CD4-positive, alpha-beta T cell treated with Interleukin-4 for 1 hour (primary cell): Measurements from ENCODE around the gene ZNF774.
A peak's percentile ranks its signal among the peaks of the same experiment; 100 is the strongest.
"Not testable (repeated sequence)": the region's sequence is repeated elsewhere in the genome, so short reads cannot be mapped to it uniquely, and the experiment has no call there.

Source experiments
- DNase-seq, 2 donors: peaks; one replicate each; pipeline ENCODE4 v3.0.0-alpha.2; 2020 to 2022

Gene ZNF774

DNA sequence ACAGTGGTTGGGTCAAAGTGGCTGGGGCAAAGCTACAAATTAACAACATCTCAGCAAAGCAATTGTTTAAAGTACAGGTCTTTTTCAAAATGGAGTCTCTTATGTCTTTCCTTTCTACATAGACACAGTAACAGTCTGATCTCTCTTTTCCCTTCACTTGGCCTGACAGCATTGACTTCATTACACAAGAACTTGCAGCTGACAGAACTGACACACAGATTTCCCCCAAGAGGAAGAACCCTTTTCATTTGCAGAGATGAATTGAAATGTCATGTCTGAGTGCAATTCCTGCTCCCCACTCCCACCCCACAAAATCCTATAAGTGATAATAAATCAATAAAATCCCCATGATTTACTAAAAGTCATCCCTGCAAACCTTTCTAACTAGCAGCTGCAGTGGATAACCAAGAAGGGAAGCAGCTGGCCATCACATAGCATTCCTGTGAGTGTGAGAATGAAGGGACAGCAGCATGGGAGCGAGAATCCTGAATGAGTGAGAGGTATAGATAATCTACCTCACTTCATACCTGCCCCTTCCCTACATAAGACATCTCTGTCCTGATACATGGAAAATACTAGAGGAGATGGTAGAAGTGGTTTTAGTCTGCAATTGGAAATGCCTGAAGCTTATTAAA is 4.5 kb upstream of the ZNF774 start:
- DNase-seq: not testable (repeated sequence)

DNA sequence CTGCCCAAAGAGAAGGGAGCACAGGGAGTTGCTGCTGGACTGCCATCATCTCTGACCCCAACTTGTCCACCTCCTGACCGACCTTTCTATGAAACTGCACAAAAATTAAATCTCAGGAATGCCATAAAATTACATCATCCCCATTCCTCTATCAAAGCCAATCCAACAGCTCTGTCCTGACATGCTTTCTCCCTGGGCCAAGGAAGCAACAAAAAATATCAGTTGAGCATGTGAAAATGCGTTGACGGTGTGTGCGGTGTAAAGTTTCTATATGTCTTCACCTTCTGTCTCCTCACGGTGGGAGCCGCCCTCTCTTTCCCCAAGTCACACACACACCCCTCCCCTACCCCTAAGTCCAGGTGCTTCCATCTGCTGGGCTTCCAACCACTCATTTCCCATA is 3.6 kb upstream of the ZNF774 start:
- DNase-seq: no peak

DNA sequence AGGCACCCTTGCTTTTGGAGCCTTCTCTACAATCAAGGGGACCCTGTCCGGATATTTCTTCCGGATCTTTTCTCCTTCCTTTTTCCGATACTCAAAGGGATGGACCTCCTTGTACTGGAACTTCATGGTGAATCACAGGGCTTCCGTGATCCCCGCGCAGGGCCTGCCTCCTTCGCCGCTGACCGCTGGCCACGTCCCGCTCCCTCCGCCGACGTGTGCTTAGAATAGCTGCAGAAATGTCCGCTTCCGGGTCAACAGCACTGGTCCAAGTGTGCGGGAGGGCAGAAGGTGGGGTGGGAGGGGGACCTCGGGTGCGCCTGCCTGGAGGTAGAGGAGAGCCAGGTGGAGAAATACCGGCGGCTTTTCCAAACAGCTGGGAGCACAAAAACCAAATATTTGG is 3.0 kb upstream of the ZNF774 start:
- DNase-seq: no peak

DNA sequence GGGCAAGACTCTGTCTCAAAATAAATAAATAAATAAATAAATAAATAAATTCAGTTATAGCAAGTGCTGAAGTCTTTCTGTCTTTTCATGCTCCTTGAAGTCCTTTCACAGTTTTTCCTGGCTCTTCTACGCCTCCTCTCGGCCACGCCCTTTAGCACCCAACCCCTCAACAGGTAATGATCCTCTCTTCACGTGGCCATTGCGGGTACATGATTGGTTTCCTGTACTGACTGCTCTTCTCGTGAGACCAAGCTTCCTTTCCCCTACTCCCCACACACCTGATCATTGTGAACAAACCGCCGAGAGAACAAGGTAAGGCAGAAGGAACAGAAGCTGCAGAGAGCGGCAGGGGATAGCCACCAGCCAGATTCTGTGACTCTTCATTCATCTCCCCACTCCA is 2.3 kb upstream of the ZNF774 start:
- no peak for DNase-seq

GRCh38 chr15:90351479-90352106 is 491 bp upstream of the ZNF774 start:
- no peak for DNase-seq

DNA sequence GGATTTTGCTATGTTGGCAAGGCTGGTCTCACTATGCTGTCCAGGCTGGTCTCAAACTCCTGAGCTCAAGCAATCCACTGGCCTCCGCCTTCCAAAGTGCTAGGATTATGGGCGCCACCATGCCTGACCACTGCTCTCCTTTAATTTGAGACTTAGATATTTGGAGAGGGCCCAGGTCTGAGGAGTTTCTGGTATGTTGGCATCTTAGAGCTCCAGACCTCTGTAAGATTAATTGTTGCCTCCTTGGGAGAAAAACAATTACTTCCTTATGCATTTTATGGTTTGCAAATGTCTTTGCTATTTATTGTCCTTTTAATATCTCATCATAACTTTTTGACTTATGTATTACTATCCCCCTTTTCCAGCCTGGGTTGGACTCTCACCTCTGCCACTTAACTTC is 2.9 kb downstream of the ZNF774 start:
- DNase-seq: no peak

- no peak for DNase-seq
These were observed 6.3 kb downstream of the ZNF774 start for GRCh38 chr15:90358124-90359033.

- DNase-seq: no peak
These were observed 8.7 kb downstream of the ZNF774 start for GRCh38 chr15:90360746-90361145.

DNA sequence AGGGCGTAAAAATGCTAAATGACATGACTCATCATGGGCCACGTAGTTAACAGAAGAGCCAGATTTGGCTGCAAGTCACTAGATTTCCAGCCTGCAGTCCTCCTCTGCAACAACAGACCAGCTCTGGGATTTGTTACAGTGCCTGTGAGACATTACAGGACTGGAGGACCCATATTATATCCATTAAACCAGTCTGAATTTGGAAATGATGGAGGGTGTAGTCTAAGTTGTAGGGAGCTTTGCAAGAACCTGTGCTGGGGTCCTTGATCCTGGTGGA is 10.8 kb downstream of the ZNF774 start:
- DNase-seq: no peak

DNA sequence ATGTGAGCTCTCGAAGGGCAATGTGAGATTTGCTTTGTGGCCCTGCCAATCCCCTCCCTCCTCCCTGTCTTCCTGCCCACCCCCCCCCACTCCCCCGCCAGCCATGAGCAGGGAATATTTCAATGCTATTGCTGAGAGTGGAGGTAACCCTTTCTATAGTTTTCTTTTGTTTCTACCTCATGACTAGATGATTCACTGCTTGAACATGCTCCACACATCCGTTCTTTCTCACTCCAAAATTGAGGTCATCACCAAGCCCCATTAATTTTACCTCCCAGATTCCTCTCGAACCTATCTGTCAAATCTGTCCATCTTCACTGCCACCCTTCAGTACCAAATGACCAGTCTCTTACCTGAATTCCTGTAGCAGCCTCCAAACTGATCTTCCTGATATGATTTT is 12.2 kb downstream of the ZNF774 start:
- no peak for DNase-seq

DNA sequence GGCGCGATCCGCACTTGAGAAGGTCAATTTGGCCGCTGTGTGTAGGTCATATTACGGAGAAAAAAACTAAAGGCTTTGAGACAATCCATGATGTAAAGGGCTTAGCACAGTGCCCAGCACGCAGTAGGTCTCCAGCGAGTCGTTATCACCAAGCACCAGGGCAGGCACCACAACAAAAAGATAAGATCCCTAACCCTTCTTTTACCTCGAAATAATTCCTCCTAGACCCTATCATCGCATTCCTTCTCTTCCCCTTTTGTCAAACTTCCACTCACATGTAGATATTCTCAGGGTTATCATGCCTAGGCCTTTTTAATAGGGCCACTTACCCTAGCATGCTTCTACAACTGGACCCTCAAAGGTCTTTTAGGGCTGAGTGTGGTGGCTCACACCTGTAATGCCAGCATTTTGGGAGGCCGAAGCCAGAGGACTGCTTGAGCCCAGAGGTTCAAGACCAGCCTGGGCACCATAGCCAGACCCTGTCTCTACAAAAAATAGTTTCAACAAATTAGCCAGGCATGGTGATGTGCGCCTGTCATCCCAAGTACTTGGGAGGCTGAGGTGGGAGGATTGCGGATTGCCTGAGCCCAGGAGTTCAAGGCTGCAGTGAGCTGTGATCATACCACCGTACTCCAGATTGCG is 13.5 kb downstream of the ZNF774 start:
- no peak for DNase-seq

DNA sequence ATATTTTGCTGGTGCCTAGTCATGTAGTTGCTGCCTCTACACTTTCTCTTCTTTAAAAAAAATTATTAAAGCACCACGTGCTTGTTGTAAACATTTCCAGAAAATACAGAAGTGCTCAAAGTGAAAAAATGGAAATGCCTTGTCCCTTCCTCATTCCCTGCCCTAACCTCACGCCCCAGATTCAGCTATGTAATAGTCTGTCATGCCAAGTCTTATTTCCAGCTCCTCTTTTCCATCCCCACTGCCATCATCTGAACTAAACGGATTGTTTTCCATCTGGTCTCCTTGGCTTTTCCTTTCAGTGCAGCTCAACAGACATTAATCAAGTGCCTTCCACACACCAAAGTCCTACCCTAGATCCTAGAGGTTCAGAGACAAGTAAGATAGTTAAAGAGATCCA is 15.5 kb downstream of the ZNF774 start:
- no peak for DNase-seq

GRCh38 chr15:90375071-90375470 is 23.0 kb downstream of the ZNF774 start:
- no peak for DNase-seq

DNA sequence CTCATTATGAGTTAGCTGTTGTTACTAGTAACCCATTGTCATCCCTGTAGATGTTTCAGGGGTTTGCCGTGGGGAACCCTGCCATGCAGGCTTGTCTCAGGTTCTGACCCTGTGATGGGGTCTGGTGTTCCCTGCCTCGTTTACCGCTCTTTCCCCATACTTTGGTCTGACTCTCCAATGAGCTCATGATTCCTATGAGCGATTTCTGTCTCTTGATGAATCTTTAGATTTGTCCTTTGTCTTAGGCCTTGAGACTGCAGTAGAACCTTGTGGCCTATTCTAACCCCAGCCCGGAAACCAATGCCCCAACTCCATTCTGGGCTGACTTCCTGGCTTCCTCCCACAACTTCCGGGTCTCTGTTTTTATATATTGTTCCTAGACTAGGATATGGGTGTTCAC is 24.7 kb downstream of the ZNF774 start:
- peak; percentile 69 to 82 for DNase-seq

- DNase-seq: no peak
These were observed 27.2 kb downstream of the ZNF774 start for GRCh38 chr15:90379263-90379662.

- DNase-seq: no peak
These were observed 29.4 kb downstream of the ZNF774 start for GRCh38 chr15:90381515-90381914.

GRCh38 chr15:90382320-90382719 is 30.2 kb downstream of the ZNF774 start:
- no peak for DNase-seq

DNA sequence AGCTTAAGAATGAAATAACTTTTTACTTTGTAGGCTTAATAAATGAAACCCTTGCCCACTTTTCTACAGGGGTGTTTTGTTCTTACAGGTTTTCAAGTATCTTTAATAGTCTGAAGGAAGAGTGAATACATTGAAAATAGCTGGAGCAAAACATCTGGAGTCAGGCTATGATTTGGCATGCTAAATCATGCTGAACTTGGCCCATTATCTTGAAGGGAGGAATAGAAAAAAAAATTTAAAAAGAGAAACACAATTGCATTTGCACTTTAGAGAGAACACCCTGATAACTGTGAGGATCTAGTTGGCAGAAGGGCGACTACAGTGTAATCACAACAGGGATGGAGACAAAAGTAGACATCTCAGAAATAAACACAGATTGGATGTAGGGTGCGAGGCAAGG is 34.1 kb downstream of the ZNF774 start:
- no peak for DNase-seq

DNA sequence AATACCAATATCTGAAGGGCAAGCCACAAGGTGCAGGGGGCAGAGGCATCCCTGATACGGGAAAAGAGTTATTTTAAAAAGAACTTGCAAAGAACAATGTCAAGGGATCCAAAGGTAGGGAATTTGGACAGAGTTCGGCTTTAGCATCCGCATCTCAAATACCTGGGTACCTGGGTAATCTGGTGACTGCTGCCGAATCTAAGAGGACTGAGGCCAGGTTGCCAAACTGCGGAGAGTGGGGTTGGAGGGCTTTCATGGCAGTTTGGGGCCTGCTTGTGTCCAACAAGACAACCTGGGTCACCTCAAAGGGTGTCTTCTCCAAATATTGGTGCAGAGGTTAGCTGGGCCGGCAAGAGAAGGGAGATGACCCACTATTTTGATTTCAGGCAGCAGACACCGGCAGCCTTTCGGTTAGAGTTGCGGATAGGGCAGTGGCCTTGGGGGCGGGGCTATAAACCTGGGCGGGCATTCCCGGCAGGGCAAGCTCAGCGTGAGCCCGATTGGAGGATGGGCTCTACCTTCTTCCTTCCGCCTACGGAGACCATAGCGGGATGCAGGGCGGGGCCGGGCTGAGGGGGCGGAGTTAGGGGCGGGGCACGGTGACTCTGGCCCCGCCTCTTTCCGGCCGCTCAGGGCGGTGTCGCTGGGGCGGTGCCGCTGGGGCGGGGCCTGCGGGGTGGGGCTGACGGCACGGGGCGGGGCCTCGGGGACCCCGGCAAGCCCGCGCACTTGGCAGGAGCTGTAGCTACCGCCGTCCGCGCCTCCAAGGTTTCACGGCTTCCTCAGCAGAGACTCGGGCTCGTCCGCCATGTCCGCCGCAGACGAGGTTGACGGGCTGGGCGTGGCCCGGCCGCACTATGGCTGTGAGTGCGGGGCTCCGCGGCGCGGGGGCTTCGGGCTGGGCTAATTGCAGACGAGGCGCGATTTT is 35.7 kb downstream of the ZNF774 start, which contains the start of gene IQGAP1:
IQGAP1 (plus strand) TSS at position 709 of the 928 bp plus-strand sequence; CDS start at position 809, 100 bp downstream.
- peak; percentile 98 for DNase-seq

DNA sequence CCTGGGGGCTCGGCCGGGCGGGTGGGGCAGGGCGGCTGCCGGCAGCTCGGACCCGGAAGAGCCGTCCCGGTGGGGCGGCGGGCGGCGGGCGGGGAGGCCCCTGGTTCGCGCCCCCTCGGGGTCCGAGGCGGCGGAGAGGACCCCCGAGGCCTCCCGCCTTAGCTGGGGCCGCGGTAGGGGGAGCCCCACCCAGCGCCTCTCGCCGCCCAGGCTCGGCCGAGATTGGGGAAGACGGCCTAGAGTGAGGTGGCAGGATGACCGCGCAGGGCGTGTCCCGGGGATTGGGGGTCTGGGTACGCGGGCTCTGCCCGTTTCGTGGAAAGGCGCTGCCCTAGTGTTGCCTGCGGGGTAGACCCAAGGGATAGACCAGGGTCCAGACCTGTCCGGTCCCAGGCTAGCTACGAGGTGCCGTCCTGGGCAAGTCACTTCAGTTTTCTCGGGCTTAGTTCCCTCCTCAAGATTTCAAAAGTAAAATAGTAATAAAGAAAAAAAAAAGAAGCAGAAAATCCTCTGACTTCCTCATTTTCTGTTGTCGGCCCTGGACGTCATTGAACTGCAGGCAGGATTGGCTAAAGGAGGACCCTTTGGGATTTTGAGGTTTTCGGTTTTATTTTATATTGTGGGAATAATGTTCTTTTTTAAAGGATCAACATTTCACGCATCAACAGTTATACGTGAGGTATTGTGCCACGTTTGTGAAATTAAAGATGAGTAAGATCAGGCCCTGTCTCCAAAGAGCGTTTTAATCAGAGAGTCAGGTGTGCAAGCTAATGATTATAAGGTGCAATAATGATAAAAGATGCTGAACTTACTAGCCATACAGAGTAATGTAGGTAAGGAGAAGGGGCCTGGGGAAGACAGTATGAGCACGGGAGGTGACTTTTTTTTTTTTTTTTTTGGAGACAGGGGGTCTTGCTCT is 36.6 kb downstream of the ZNF774 start:
- DNase-seq: peak; percentile 63 to 78

DNA sequence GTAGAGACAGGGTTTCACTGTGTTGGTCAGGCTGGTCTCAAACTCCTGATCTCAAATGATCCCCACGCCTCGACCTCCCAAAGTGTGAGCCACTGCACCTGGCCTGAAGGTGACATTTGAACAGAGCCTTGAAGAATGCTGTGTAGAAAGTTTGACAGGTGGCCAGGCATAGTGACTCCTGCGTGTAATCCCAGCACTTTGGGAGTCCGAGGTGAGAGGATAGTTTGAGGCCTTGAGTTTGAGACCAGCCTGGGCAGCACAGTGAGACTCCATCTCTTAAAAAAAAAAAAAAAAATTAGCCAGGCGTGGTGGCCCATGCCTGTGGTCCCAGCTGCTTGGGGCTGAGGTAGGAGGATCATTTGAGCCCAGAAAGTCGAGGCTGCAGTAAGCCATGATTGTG is 37.4 kb downstream of the ZNF774 start:
- no peak for DNase-seq
